RWPE1 (cell line): ENCODE data around the gene PLEKHG4B.
"Not testable (repeated sequence)": the region's sequence is repeated elsewhere in the genome, so short reads cannot be mapped to it uniquely, and the experiment has no call there.

Source experiments
- CTCF ChIA-PET: fragments of 350-600 bp; sonication (Branson Sonifier 250); formaldehyde crosslinking; extraction: SDS; loops from one replicate; lab custom pipeline; 2021; lab: Yijun Ruan, JAX
- POLR2A ChIA-PET: fragments of 400-600 bp; formaldehyde crosslinking; extraction: SDS; loops from one replicate; lab custom pipeline; 2020; ENCODE audit warnings: antibody characterized with exemption; ENCODE audit not compliant: low non-redundant PET; lab: Yijun Ruan, JAX
- DNase-seq: peaks from one replicate; pipeline ENCODE4 v3.0.0; 2012; ENCODE audit warnings: low spot score
- H3K27ac ChIP-seq: fragments of 450-650 bp; 2 replicates; pipeline ENCODE4 v1.5.1; 2017
- CTCF ChIP-seq: fragments of 450-650 bp; conservative IDR thresholded peaks from 2 replicates; pipeline ENCODE4 v1.5.1; 2017; ENCODE audit warnings: low read depth, mild to moderate bottlenecking

The PLEKHG4B gene

GRCh38 chr5:213803-214395 lies 121.9 kb downstream of the PLEKHG4B start:
- CTCF ChIA-PET, result no interaction called here
- no peak for DNase-seq
- no peak overlapping the region for H3K27ac ChIP-seq
- TF ChIP-seq CTCF, result no peak
- POLR2A ChIA-PET, result no interaction called here

- CTCF ChIA-PET, POLR2A ChIA-PET, DNase-seq: not testable (repeated sequence)
- peak overlapping the region; percentile 75 for H3K27ac ChIP-seq
Observed at GRCh38 chr5:215256-215655, 123.3 kb downstream of the PLEKHG4B start.

GRCh38 chr5:216076-216475 lies 124.1 kb downstream of the PLEKHG4B start:
- POLR2A ChIA-PET, CTCF ChIA-PET, DNase-seq: not testable (repeated sequence)
- H3K27ac ChIP-seq, result peak overlapping the region; percentile 64

GRCh38 chr5:217494-218456 lies 125.8 kb downstream of the PLEKHG4B start, which contains the start of the genes CCDC127 and SDHA:
TSS of gene CCDC127 (minus strand) at chr5:218153. CDS start at chr5:216849, 1,304 bp downstream.
TSS of gene SDHA (plus strand) at chr5:218320. CDS start at chr5:218356, 36 bp downstream.
- CTCF ChIA-PET, result interaction anchor here (0.7 to 0.9 kb wide), 2 partner anchors 19 to 28 kb away, joined by 3 to 5 read pairs; no protein-coding TSS in a partner anchor
- H3K27ac ChIP-seq, result peak within 1 kb of the TSS; percentile 88
- POLR2A ChIA-PET, result interaction anchor here (0.6 kb wide), 1 partner anchor 985 kb away, joined by 4 read pairs; no protein-coding TSS in a partner anchor
- TF ChIP-seq CTCF, result peak; percentile 65
- DNase-seq, result peak; percentile 100

GRCh38 chr5:218457-219291 lies 126.7 kb downstream of the PLEKHG4B start:
- H3K27ac ChIP-seq, result peak overlapping the region; percentile 88
- CTCF ChIA-PET, result interaction anchor here (0.7 to 0.9 kb wide), 5 partner anchors 20 to 782 kb away, joined by 3 to 5 read pairs (median 3); no protein-coding TSS in a partner anchor
- POLR2A ChIA-PET, result interaction anchor here (0.6 kb wide), 2 partner anchors 63 to 984 kb away, joined by 4 read pairs; no protein-coding TSS in a partner anchor
- TF ChIP-seq CTCF, result no peak
- DNase-seq, result peak; percentile 23

- ChIA-PET CTCF (interaction anchor here (0.7 to 0.9 kb wide), 4 partner anchors 28 to 781 kb away, joined by 3 to 5 read pairs (median 3); no protein-coding TSS in a partner anchor), POLR2A (interaction anchor here (0.6 kb wide), 1 partner anchor 62 kb away, joined by 4 read pairs; no protein-coding TSS in a partner anchor)
- no peak for DNase-seq
- peak overlapping the region; percentile 88 for H3K27ac ChIP-seq
- no peak for TF ChIP-seq CTCF
Observed at GRCh38 chr5:219460-219863, 127.5 kb downstream of the PLEKHG4B start.
